A549 (cell line): ENCODE results near the gene TMEM164. TPM values are rescaled to one million over a fixed set of nuclear protein-coding genes. Genes with fewer than 3 reads are reported as not detected.

Experiments
- ATAC-seq, 2 experiments: fragments of 200-7000 bp in 1 of 2; fragments of >200 bp in 1 of 2; cut with Nextera tagmentation in 1 of 2; cut with Tn5 transposase in 1 of 2; 3 replicates each; pipeline versions ENCODE4 v1.8.0 to v1.9.1; 2018 to 2020; ENCODE audit warnings: mild to moderate bottlenecking in 1 of 2, moderate library complexity in 1 of 2
- CTCF ChIA-PET: fragments of 300-600 bp; sonication (Branson Sonifier 250); formaldehyde crosslinking; extraction: SDS; loops from one replicate; lab custom pipeline; 2021; ENCODE audit warnings: antibody characterized with exemption, inconsistent platforms; lab: Yijun Ruan, JAX
- POLR2A ChIA-PET: fragments of 350-600 bp; formaldehyde crosslinking; extraction: SDS; loops from one replicate; lab custom pipeline; 2021; ENCODE audit warnings: antibody characterized with exemption, inconsistent platforms; lab: Yijun Ruan, JAX
- DNase-seq, 2 experiments: peaks; one replicate each; pipeline versions ENCODE4 v3.0.0 to v3.0.0-alpha.2; 2011 to 2016; ENCODE audit warnings: low read depth in 1 of 2, low spot score in 1 of 2
- FAIRE-seq: peaks from 2 replicates; lab custom pipeline; 2011; peaks lifted over from hg19 to GRCh38; lab: Jason Lieb, UNC
- H3K27ac ChIP-seq, 2 experiments: fragments of >200 bp; sonication (Bioruptor Twin); formaldehyde crosslinking; 3 replicates each; pipeline ENCODE4 v1.5.1; 2016 to 2017
- H3K4me1 ChIP-seq: fragments of >200 bp; sonication (Bioruptor Twin); formaldehyde crosslinking; 3 replicates; pipeline ENCODE4 v1.6.1; 2016
- H3K4me2 ChIP-seq: fragments of >200 bp; sonication (Bioruptor Twin); formaldehyde crosslinking; 3 replicates; pipeline ENCODE4 v1.6.1; 2016
- H3K4me3 ChIP-seq: fragments of >200 bp; sonication (Bioruptor Twin); formaldehyde crosslinking; 3 replicates; pipeline ENCODE4 v1.5.1; 2016
- H3K9me3 ChIP-seq: fragments of >200 bp; sonication (Bioruptor Twin); formaldehyde crosslinking; 3 replicates; pipeline ENCODE4 v1.6.1; 2016
- ATOH8 ChIP-seq: fragments of 250-450 bp; sonication (Bioruptor Pico); IDR thresholded peaks from 2 replicates; pipeline ENCODE4 v1.5.0; 2020; ENCODE audit warnings: low read depth, mild to moderate bottlenecking, moderate library complexity
- CBX8 ChIP-seq: fragments of 200-600 bp; sonication (generic); IDR thresholded peaks from 2 replicates; pipeline ENCODE4 v1.6.1; 2016
- CEBPB ChIP-seq, 2 experiments: fragments of >200 bp in 1 of 2; sonication (Bioruptor Twin) in 1 of 2; formaldehyde crosslinking in 1 of 2; IDR thresholded peaks; 2 replicates each; pipeline ENCODE4 v1.6.1; 2012 to 2016
- EHF ChIP-seq: fragments of 250-450 bp; sonication (Bioruptor Pico); IDR thresholded peaks from 2 replicates; pipeline ENCODE4 v1.5.0; 2020; ENCODE audit warnings: mild to moderate bottlenecking
- ESRRA ChIP-seq: fragments of 150-350 bp; IDR thresholded peaks from 2 replicates; pipeline ENCODE4 v1.6.1; 2014; ENCODE audit warnings: mild to moderate bottlenecking, low read length, borderline replicate concordance
- FOSB ChIP-seq: fragments of 250-450 bp; sonication (Bioruptor Pico); IDR thresholded peaks from 2 replicates; pipeline ENCODE4 v1.5.0; 2020; ENCODE audit warnings: mild to moderate bottlenecking, moderate library complexity
- HES2 ChIP-seq: fragments of >200 bp; sonication (Bioruptor Twin); formaldehyde crosslinking; IDR thresholded peaks from 2 replicates; pipeline ENCODE4 v1.6.1; 2016
- HOXA7 ChIP-seq: fragments of 250-450 bp; sonication (Bioruptor Pico); IDR thresholded peaks from 2 replicates; pipeline ENCODE4 v1.5.0; 2020; ENCODE audit warnings: mild to moderate bottlenecking, moderate library complexity
- MAFK ChIP-seq: fragments of 450-650 bp; IDR thresholded peaks from 2 replicates; pipeline ENCODE4 v1.6.1; 2014; ENCODE audit not compliant: partially characterized antibody
- NFE2L2 ChIP-seq: fragments of 150-350 bp; conservative IDR thresholded peaks from 2 replicates; pipeline ENCODE4 v1.6.1; 2014; ENCODE audit warnings: low read length
- NPAS2 ChIP-seq: fragments of 250-450 bp; sonication (Bioruptor Pico); IDR thresholded peaks from 2 replicates; pipeline ENCODE4 v1.8.0; 2022; ENCODE audit warnings: mild to moderate bottlenecking, moderate library complexity, borderline replicate concordance
- PHF8 ChIP-seq: fragments of 200-600 bp; sonication (generic); IDR thresholded peaks from 2 replicates; pipeline ENCODE4 v1.6.1; 2016; ENCODE audit warnings: low read depth, mild to moderate bottlenecking, antibody characterized with exemption, moderate library complexity, borderline replicate concordance
- POLR2A ChIP-seq: IDR thresholded peaks from 2 replicates; pipeline ENCODE4 v1.6.1; 2012; ENCODE audit warnings: mild to moderate bottlenecking, low read length
- TFCP2L1 ChIP-seq: fragments of 250-450 bp; sonication (Bioruptor Pico); IDR thresholded peaks from 2 replicates; pipeline ENCODE4 v1.5.0; 2021; ENCODE audit warnings: mild to moderate bottlenecking
- TP53 ChIP-seq: fragments of 250-450 bp; sonication (Bioruptor Pico); IDR thresholded peaks from 2 replicates; pipeline ENCODE4 v1.5.0; 2021; ENCODE audit warnings: mild to moderate bottlenecking, moderate library complexity
- ZFP36 ChIP-seq: fragments of 450-650 bp; IDR thresholded peaks from 2 replicates; pipeline ENCODE4 v1.6.1; 2014; ENCODE audit warnings: borderline replicate concordance; ENCODE audit not compliant: partially characterized antibody
- WGBS: methylation state at CpG from one replicate; pipeline ENCODE4 v1.1.6; 2017; ENCODE audit errors: missing lambda C conversion rate; 5-methylcytosine and 5-hydroxymethylcytosine counted together
- polyA plus RNA-seq, 4 experiments: library from polyadenylated mRNA; depleted of rRNA in 3 of 4; stranded (reverse); fragments of >200 nt; fragmentation: RNase III in 1 of 4; extraction: RNeasy Plus Mini Kit Qiagen cat#74134 plus additional on column Dnase treatment in 1 of 4; gene quantifications; 2 replicates in 3 of 4; 3 replicates in 1 of 4; pipeline ENCODE4 v1.2.3, GENCODE V29; 2011 to 2017
- TF ChIP-seq, protein P1 (sequence below): fragments of 200-600 bp; sonication (generic); IDR thresholded peaks from 2 replicates; pipeline ENCODE4 v1.6.1; 2016; ENCODE audit warnings: antibody characterized with exemption, mild to moderate bottlenecking, moderate library complexity
- TF ChIP-seq, protein P2 (sequence below): fragments of >200 bp; sonication (Bioruptor Twin); formaldehyde crosslinking; IDR thresholded peaks from 3 replicates; pipeline ENCODE4 v1.6.1; 2016
- TF ChIP-seq, protein P3 (sequence below): IDR thresholded peaks from 2 replicates; pipeline ENCODE4 v1.6.1; 2012

The TMEM164 gene
- polyA plus RNA-seq, 2 of the 4 experiments (the other 2 are of a cell fraction): 32.0 to 43.7 TPM

- no peak overlapping the region for H3K27ac ChIP-seq
- peak; percentile 63 for FAIRE-seq
- TF ChIP-seq CBX8: no peak
- no peak for TF ChIP-seq ZFP36
- TF ChIP-seq MAFK: no peak
- no peak for TF ChIP-seq FOSB (CRISPR knock-in tag)
- TF ChIP-seq, protein P1, sequence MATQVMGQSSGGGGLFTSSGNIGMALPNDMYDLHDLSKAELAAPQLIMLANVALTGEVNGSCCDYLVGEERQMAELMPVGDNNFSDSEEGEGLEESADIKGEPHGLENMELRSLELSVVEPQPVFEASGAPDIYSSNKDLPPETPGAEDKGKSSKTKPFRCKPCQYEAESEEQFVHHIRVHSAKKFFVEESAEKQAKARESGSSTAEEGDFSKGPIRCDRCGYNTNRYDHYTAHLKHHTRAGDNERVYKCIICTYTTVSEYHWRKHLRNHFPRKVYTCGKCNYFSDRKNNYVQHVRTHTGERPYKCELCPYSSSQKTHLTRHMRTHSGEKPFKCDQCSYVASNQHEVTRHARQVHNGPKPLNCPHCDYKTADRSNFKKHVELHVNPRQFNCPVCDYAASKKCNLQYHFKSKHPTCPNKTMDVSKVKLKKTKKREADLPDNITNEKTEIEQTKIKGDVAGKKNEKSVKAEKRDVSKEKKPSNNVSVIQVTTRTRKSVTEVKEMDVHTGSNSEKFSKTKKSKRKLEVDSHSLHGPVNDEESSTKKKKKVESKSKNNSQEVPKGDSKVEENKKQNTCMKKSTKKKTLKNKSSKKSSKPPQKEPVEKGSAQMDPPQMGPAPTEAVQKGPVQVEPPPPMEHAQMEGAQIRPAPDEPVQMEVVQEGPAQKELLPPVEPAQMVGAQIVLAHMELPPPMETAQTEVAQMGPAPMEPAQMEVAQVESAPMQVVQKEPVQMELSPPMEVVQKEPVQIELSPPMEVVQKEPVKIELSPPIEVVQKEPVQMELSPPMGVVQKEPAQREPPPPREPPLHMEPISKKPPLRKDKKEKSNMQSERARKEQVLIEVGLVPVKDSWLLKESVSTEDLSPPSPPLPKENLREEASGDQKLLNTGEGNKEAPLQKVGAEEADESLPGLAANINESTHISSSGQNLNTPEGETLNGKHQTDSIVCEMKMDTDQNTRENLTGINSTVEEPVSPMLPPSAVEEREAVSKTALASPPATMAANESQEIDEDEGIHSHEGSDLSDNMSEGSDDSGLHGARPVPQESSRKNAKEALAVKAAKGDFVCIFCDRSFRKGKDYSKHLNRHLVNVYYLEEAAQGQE: no peak
- TF ChIP-seq, protein P2, sequence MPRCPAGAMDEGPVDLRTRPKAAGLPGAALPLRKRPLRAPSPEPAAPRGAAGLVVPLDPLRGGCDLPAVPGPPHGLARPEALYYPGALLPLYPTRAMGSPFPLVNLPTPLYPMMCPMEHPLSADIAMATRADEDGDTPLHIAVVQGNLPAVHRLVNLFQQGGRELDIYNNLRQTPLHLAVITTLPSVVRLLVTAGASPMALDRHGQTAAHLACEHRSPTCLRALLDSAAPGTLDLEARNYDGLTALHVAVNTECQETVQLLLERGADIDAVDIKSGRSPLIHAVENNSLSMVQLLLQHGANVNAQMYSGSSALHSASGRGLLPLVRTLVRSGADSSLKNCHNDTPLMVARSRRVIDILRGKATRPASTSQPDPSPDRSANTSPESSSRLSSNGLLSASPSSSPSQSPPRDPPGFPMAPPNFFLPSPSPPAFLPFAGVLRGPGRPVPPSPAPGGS: no peak
- TF ChIP-seq, protein P3, sequence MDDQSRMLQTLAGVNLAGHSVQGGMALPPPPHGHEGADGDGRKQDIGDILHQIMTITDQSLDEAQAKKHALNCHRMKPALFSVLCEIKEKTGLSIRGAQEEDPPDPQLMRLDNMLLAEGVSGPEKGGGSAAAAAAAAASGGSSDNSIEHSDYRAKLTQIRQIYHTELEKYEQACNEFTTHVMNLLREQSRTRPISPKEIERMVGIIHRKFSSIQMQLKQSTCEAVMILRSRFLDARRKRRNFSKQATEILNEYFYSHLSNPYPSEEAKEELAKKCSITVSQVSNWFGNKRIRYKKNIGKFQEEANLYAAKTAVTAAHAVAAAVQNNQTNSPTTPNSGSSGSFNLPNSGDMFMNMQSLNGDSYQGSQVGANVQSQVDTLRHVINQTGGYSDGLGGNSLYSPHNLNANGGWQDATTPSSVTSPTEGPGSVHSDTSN: no peak
- no peak for TF ChIP-seq TFCP2L1 (CRISPR knock-in tag)
- TF ChIP-seq NPAS2 (CRISPR knock-in tag): no peak
- no peak for TF ChIP-seq PHF8
- TF ChIP-seq ATOH8 (CRISPR knock-in tag): no peak
- TF ChIP-seq ESRRA: no peak
- no peak for TF ChIP-seq CEBPB (IDR thresholded peaks at IDR 0.05)
- no peak for TF ChIP-seq HES2
- no peak for TF ChIP-seq TP53 (CRISPR knock-in tag)
- TF ChIP-seq EHF (CRISPR knock-in tag): no peak
- no peak overlapping the region for H3K4me3 ChIP-seq
- H3K4me1 ChIP-seq: peaks cover 35% of the 10 kb centered on the region
- DNase-seq: no peak
- H3K9me3 ChIP-seq: no peaks in the 10 kb centered on the region
- CTCF ChIA-PET: no interaction called here
- no peak overlapping the region for H3K4me2 ChIP-seq
- POLR2A ChIA-PET: no interaction called here
- ATAC-seq: no peak
Observed at GRCh38 chrX:110060317-110060716, 57.4 kb downstream of the TMEM164 start.

DNA sequence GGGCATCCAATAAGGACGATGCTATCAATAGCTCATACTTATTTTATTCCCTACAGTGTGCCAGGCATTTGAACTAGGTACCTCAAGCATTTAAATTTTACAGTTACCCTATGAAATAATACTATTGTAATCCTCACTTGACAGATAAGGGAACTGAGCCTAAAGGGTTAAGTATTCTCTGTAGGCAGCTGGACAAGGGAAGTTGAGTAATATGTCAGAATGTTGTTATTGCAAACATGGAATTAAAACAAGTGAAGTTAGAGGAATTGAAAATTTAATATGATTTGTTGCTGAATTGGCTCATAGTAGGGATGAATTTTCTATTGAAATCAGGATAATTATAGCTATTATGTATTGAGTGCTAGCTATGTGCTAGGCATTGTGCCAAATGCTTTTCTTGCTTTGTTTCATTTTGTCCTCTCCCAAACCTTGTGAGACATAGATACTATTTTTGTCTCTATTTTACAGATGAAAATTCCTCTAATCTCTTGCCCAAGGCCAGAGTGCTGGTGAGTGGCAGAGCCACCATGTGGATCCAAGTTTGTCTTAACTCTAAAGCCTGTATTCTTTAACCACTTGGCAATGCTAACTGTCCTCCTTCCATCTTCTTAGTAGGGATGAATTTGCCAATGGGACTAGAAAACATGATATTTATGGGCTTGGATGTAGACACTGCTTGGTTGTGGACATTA is 58.1 kb downstream of the TMEM164 start:
- 94% methylated on average over 1 of the region's 1 CpG for WGBS
- TF ChIP-seq POLR2A: no peak
- TF ChIP-seq NFE2L2: no peak
- no peak for TF ChIP-seq HOXA7 (CRISPR knock-in tag)
- ChIA-PET POLR2A (no interaction called here), CTCF (no interaction called here)
- H3K4me1 ChIP-seq: peaks cover 28% of the 10 kb centered on the region
- ATAC-seq (no peak), DNase-seq (no peak), FAIRE-seq (peak; percentile 80)
- no peak overlapping the region for H3K27ac ChIP-seq
- H3K4me3 ChIP-seq: no peak overlapping the region
- no peak overlapping the region for H3K4me2 ChIP-seq
- H3K9me3 ChIP-seq: no peaks in the 10 kb centered on the region
